Heart left ventricle (tissue), 16 donors: ENCODE measurements around the gene ATXN1. TPM values are rescaled to one million over a fixed set of nuclear protein-coding genes. Genes with fewer than 3 reads are reported as not detected.

ENCODE experiments used
- ATAC-seq, 4 donors: fragments of 200-7000 bp; cut with Tn5 transposase; one replicate each; pipeline ENCODE4 v1.9.1; 2020 to 2022; ENCODE audit warnings: moderate library complexity in 4 of 4, mild to moderate bottlenecking in 3 of 4, moderate number of reproducible peaks in 1 of 4
- DNase-seq, 5 donors: peaks; one replicate each; pipeline ENCODE4 v3.0.0-alpha.2; 2020
- H3K27ac ChIP-seq, 12 donors: fragments of 200-600 bp; sonication (generic) in 4 of 12; one replicate each; pipeline versions ENCODE4 v1.5.0 to v1.8.0; 2016 to 2022; ENCODE audit warnings: mild to moderate bottlenecking in 2 of 12
- H3K27me3 ChIP-seq, 9 donors: fragments of 200-600 bp; sonication (generic) in 2 of 9; one replicate each; pipeline versions ENCODE4 v1.5.1 to v1.8.0; 2016 to 2022; ENCODE audit warnings: mild to moderate bottlenecking in 3 of 9
- H3K36me3 ChIP-seq, 9 donors: fragments of 200-600 bp; sonication (generic) in 2 of 9; one replicate each; pipeline versions ENCODE4 v1.5.0 to v1.8.0; 2018 to 2022; ENCODE audit warnings: mild to moderate bottlenecking in 2 of 9
- H3K4me1 ChIP-seq, 12 donors: fragments of 200-600 bp; sonication (generic) in 4 of 12; one replicate each; pipeline versions ENCODE4 v1.5.0 to v1.8.0; 2016 to 2022; ENCODE audit warnings: mild to moderate bottlenecking in 3 of 12
- H3K4me3 ChIP-seq, 12 donors: fragments of 200-600 bp; sonication (generic) in 4 of 12; one replicate each; pipeline versions ENCODE4 v1.5.0 to v1.8.0; 2017 to 2022; ENCODE audit warnings: mild to moderate bottlenecking in 9 of 12, moderate library complexity in 4 of 12
- H3K9me3 ChIP-seq, 12 donors: fragments of 200-600 bp; sonication (generic) in 4 of 12; one replicate each; pipeline versions ENCODE4 v1.5.0 to v1.8.0; 2016 to 2022; ENCODE audit warnings: mild to moderate bottlenecking in 1 of 12
- POLR2A ChIP-seq, 2 donors: fragments of 450-650 bp; IDR thresholded peaks; one replicate each; pipeline ENCODE4 v1.6.1; 2017; ENCODE audit warnings: antibody characterized with exemption in 2 of 2, mild to moderate bottlenecking in 2 of 2, moderate library complexity in 2 of 2
- WGBS, 4 donors: extraction: QIAGEN DNeasy Blood & Tissue Kit in 2 of 4; methylation state at CpG; one replicate each; pipeline versions ENCODE4 v1.1.5 to v1.1.7; 2013 to 2018; 5-methylcytosine and 5-hydroxymethylcytosine counted together
- intact Hi-C, 10 donors: fragments of 100-400 bp; cut with DNase I; formaldehyde crosslinking; loops; one replicate each; pipeline versions ENCODE4 v1.11.1 to v1.14.2; 2022
- polyA plus RNA-seq, 2 donors: library from polyadenylated mRNA; stranded (reverse); fragments of 200-250 nt; gene quantifications; one replicate each; pipeline ENCODE4 v1.2.3, GENCODE V29; 2013
- total RNA-seq, 9 donors: library from RNA; depleted of rRNA in 2 of 9; stranded (reverse); fragments of >200 nt in 2 of 9; fragmentation: NEBNext Ultra II Directional in 3 of 9; extraction: Animal tissue kit (Norgen Biotek cat#: 25700) in 3 of 9; gene quantifications; one replicate each; pipeline versions ENCODE4 v1.1.0 to v1.2.4, GENCODE V29; 2016 to 2023
- TF ChIP-seq, protein P1 (sequence below), 12 donors: fragments of 200-600 bp; sonication (generic) in 4 of 12; IDR thresholded peaks; one replicate each; pipeline versions ENCODE4 v1.5.0 to v1.8.0; 2018 to 2022; ENCODE audit warnings: antibody characterized with exemption in 12 of 12, mild to moderate bottlenecking in 5 of 12
- donor health status: ischemic (EF 13 %, LVEDD 7.1; RV severe dilation, severe dysfunction).
- donor health status: healthy with polysubstance abuse.
- donor health status: DM: no; HTN: yes; CAD: no.
- donor health status: DM: no; HTN: no; CAD: no.
- donor health status: ischemic (EF 25% LVEDD 6.9; RV normal size, moderate dysfunction).
- donor health status: ischemic (EF 25% LVEDD 5.7; RV mildly dilated, moderate dysfunction).
- donor health status: healthy.
- donor health status: DM: yes; HTN: yes; CAD: no.
- donor health status: ischemic (EF 35%, LVEDD 5.7; RV mildly dilated, moderate dysfunction).
- donor health status: nonischemic (EF 11% LVEDD 7.7; RV severe dilation, severe dysfunction).
- donor health status: DM: yes; HTN: yes; CAD: no.
- donor health status: PGD.
- donor health status: ischemic (EF 29% LVEDD 5.4; RV normal size, mild dysfunction).
- donor health status: nonischemic (EF 23%, LVEDD 6.1; RV moderate dilation, normal function).

The ATXN1 gene
- total and polyA plus RNA-seq, 11 donors, result 8.7 to 51.8 (median 36.0) TPM

DNA sequence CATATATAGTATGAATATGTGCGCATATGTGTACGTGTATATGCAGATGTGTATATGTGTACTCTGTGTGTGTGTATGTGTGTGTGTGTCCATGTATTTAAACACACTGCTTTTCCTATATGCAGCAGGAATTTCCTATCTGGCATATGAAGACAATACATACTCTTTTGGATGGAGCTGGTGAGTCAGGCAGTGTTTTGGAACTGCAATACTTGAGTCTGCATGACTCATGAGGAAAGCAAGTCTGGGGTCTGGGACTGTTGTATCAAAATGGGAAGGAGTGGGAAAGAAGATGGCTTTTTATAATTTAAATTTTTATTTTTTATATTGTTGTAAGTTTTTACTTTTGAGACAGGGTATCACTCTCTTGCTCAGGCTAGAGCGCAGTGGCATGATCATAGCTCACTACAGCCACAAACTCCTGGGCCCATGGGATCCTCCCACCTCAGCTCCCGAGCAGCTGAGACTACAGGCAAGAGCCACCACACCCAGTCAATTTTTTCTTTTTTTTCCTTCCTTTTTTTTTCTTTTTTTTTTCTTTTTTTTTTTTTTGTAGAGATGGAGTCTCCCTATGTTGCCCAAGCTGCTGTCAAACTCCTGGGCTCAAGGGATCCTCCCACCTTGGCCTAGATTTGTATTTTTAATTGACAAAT, 72.2 kb downstream of the ATXN1 start:
- Histone ChIP-seq H3K9me3 (no peaks in the 10 kb centered on the region), H3K36me3 (no peaks in the 10 kb centered on the region), H3K27ac (peak overlapping the region in 1 of 12 donors; percentile 65), H3K27me3 (no peaks in the 10 kb centered on the region), H3K4me1 (peaks cover 0 to 77% (median 6%) of the 10 kb centered on the region in 12 donors), H3K4me3 (no peak overlapping the region)
- TF ChIP-seq, protein P1, sequence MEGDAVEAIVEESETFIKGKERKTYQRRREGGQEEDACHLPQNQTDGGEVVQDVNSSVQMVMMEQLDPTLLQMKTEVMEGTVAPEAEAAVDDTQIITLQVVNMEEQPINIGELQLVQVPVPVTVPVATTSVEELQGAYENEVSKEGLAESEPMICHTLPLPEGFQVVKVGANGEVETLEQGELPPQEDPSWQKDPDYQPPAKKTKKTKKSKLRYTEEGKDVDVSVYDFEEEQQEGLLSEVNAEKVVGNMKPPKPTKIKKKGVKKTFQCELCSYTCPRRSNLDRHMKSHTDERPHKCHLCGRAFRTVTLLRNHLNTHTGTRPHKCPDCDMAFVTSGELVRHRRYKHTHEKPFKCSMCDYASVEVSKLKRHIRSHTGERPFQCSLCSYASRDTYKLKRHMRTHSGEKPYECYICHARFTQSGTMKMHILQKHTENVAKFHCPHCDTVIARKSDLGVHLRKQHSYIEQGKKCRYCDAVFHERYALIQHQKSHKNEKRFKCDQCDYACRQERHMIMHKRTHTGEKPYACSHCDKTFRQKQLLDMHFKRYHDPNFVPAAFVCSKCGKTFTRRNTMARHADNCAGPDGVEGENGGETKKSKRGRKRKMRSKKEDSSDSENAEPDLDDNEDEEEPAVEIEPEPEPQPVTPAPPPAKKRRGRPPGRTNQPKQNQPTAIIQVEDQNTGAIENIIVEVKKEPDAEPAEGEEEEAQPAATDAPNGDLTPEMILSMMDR (IDR thresholded peaks at IDR 0.05), result no peak
- TF ChIP-seq POLR2A (IDR thresholded peaks at IDR 0.05), result no peak
- no peak for DNase-seq
- peak in 2 of 4 donors; percentile 46 to 76 for ATAC-seq
- intact Hi-C loops, result no loop called here
- 85 to 88% (median 86%) methylated on average over 4 of the region's 4 CpGs for WGBS, 4 donors

DNA sequence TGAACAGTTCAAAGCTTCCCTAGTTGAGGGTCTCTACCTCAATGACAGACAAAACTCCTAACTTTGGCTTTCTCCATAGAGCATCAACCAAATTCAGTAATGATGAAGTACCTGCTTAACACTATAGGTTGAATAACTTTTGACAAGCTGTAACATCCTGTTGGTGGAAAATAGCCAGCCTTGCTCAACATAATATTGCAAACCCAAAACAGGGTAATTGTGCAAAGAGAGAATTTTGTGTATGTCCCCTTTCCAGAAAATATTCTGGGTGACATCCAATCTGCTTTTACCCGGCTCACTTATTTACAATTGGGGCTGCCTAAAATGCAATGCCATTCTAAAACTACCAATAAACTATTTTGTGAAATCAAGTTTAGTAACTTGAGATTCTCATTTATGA, 72.8 kb downstream of the ATXN1 start:
- intact Hi-C loops, result no loop called here
- Histone ChIP-seq H3K27me3 (no peaks in the 10 kb centered on the region), H3K36me3 (no peaks in the 10 kb centered on the region), H3K4me1 (peaks cover 0 to 77% (median 10%) of the 10 kb centered on the region in 12 donors), H3K4me3 (no peak overlapping the region), H3K27ac (peak overlapping the region in 1 of 12 donors; percentile 65), H3K9me3 (no peaks in the 10 kb centered on the region)
- TF ChIP-seq, protein P1 (IDR thresholded peaks at IDR 0.05), result no peak
- no peak for TF ChIP-seq POLR2A (IDR thresholded peaks at IDR 0.05)
- 83 to 97% (median 90%) methylated on average over 1 of the region's 1 CpG for WGBS, 4 donors
- ATAC-seq (no peak), DNase-seq (no peak)

DNA sequence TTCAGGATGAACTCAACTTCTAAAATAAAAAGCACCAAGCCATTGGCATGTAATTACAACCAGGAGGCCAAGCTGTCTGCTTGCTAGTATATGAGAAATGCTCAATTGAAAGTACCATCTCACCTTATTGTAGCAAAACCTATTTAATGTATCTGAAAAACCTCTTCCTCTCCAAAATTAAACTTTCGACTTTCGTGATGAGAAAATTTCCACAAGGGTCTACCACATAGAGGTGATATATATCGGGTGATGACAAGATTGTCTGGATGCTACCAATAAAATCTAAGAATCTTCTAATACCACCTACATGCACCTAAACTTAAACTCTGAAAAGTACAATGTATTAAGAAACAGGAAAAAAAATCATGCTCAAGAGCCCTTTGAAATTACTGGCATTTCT, 74.2 kb downstream of the ATXN1 start:
- TF ChIP-seq, protein P1 (IDR thresholded peaks at IDR 0.05), result no peak
- no peak for TF ChIP-seq POLR2A (IDR thresholded peaks at IDR 0.05)
- H3K36me3 ChIP-seq, result peaks cover 0 to 4% (median 0%) of the 10 kb centered on the region in 9 donors
- peaks cover 0 to 86% (median 12%) of the 10 kb centered on the region in 12 donors for H3K4me1 ChIP-seq
- no peaks in the 10 kb centered on the region for H3K9me3 ChIP-seq
- H3K4me3 ChIP-seq, result no peak overlapping the region
- intact Hi-C loops, result no loop called here
- ATAC-seq (no peak), DNase-seq (no peak)
- peak overlapping the region in 2 of 12 donors; percentile 7 to 51 for H3K27ac ChIP-seq
- no peaks in the 10 kb centered on the region for H3K27me3 ChIP-seq
- 89 to 95% (median 95%) methylated on average over 3 of the region's 3 CpGs for WGBS, 4 donors

DNA sequence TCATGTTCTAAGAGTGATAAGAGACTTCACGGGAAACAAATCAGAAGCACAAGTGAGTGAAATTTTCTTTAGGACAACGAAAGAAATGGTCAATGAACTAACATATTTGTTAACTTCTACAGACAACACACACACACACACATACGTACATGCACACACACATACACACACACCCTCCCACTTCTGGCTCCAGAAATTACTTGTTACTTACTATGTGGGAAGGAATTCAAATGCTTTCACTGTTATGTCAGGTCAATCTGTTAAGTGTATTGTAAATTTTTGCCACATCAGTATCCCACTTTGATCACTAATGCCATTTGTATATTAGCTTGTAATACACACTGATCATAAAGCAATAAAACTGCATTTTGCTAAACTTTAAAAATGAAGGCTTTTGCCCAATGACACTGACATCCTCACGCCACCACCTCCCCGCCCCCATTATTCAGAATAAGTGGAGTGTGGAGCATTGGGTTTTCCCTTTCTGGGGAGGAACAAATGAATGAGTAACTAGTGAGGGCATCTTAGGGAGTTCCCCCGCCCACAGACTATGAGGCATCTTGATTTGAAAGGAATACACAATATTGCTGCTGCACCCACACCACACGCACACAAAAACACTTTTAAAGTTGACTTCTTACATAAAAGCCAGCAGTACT, 76.2 kb downstream of the ATXN1 start:
- TF ChIP-seq, protein P1 (IDR thresholded peaks at IDR 0.05), result no peak
- no peak for TF ChIP-seq POLR2A (IDR thresholded peaks at IDR 0.05)
- Histone ChIP-seq H3K36me3 (peaks cover 0 to 7% (median 0%) of the 10 kb centered on the region in 9 donors), H3K9me3 (no peaks in the 10 kb centered on the region), H3K4me1 (peaks cover 0 to 78% (median 12%) of the 10 kb centered on the region in 12 donors), H3K27me3 (no peaks in the 10 kb centered on the region), H3K27ac (peak overlapping the region in 1 of 12 donors; percentile 50), H3K4me3 (no peak overlapping the region)
- DNase-seq, result no peak
- ATAC-seq, result no peak
- 88 to 95% (median 93%) methylated on average over 7 of the region's 7 CpGs for WGBS, 4 donors
- intact Hi-C loops, result no loop called here
